ENCODE measurements around the gene TRAPPC6A.

TRAPPC6A gene

GRCh38 chr19:45150180-45150579 is 27.9 kb downstream of the TRAPPC6A start:
- DNase-seq (ENCODE audit: low read depth in 1 of 2, low spot score in 1 of 2): no peak

GRCh38 chr19:45149129-45149528 is 28.9 kb downstream of the TRAPPC6A start:
- DNase-seq (ENCODE audit: low read depth in 1 of 2, low spot score in 1 of 2): no peak

GRCh38 chr19:45147835-45148676 is 30.0 kb downstream of the TRAPPC6A start:
- no peak for DNase-seq (ENCODE audit: low read depth in 1 of 2, low spot score in 1 of 2)

- DNase-seq (ENCODE audit: low read depth in 1 of 2, low spot score in 1 of 2): no peak
Observed at GRCh38 chr19:45146741-45147205, 31.3 kb downstream of the TRAPPC6A start.

- DNase-seq (ENCODE audit: low read depth in 1 of 2, low spot score in 1 of 2): no peak
Observed at GRCh38 chr19:45146251-45146650, 31.8 kb downstream of the TRAPPC6A start.

- DNase-seq (ENCODE audit: low read depth in 1 of 2, low spot score in 1 of 2): no peak
Observed at GRCh38 chr19:45145270-45146189, 32.5 kb downstream of the TRAPPC6A start.

DNA sequence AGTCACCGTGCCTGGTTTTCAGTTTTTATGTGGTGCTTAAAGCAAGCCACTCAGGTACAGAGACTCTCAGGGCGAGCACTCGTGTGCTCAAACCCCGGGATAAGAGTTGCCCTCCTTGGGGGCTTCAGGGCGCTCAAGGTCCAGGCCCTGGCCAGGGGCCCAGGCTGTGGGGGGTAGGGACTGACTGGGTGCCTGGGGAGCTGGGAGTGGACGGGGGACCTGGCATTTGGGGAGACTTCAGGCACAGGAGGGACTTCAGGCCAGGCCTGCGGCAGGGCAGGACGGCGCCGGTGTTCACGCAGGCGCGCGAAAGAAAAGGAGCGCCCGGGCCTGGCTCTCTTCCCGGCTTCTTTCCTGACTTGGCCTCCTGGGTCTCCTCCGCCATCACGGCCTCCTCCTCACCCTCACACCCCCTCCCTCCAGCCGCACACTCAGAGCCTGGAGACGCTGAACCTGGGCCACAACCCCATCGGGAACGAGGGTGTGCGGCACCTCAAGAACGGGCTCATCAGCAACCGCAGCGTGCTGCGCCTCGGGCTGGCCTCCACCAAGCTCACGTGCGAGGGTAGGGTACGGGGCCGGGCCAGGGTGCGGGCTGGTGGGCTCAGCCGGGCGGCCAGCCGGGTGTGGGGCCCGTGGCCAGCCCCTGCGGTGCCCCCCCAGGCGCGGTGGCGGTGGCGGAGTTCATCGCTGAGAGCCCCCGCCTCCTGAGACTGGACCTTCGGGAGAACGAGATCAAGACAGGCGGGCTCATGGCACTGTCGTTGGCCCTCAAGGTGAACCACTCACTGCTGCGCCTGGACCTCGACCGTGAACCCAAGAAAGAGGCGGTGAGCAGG is 33.4 kb downstream of the TRAPPC6A start:
- DNase-seq (ENCODE audit: low read depth in 1 of 2, low spot score in 1 of 2): no peak

DNA sequence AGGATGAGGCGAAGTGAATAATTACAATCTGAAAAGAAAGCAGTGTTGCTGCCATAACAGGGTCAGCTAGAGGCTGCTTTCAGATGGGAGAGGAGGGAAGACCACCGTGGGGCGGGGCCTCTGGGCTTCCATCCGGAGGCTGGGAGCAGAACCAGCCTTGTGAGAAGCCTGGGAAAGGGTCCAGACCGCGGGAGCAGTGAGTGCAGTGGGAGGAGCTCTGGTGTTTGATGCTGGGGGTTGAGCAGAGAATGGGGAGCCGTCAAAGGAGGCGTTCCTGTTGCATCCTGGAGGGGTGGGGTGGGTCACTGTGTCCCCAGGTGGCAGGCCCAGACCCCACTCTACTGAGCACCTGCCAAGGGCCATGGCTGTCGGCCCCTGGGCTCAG is 35.3 kb downstream of the TRAPPC6A start:
- DNase-seq (ENCODE audit: low read depth in 1 of 2, low spot score in 1 of 2): no peak

- no peak for DNase-seq (ENCODE audit: low read depth in 1 of 2, low spot score in 1 of 2)
Observed at GRCh38 chr19:45142016-45142725, 35.9 kb downstream of the TRAPPC6A start.

DNA sequence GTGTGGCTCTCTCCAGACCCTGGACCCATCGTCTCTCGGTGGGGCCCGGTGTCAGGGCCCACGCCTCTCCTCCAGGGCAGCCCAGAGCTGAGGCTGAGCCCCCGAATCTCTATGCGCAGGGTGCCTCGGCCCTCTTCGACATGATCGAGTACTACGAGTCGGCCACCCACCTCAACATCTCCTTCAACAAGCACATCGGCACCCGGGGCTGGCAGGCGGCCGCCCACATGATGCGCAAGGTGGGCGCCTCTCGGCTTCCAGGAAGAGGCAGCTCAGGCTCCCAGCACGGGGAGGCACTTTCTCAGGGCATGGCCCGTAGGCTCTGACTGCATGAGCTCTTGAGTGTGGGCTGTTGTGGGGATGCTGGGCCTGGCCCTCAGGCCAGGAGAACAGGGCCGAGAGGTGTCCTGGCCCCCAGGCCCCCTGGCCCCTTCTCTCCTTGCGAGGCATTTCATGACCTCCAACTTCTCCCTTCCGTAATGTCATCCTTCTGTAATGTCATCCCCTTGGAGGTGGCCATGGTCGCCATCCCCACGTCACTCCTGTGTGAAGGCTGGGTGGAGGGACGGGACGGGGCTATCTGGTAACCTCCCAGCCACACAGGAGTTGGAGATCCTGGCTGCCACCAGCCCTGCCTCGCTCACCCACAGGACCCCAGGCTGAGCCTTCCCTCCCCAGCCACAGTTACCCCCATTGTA is 36.7 kb downstream of the TRAPPC6A start:
- DNase-seq (ENCODE audit: low read depth in 1 of 2, low spot score in 1 of 2): no peak

- no peak for DNase-seq (ENCODE audit: low read depth in 1 of 2, low spot score in 1 of 2)
Observed at GRCh38 chr19:45140533-45140932, 37.5 kb downstream of the TRAPPC6A start.

GRCh38 chr19:45140144-45140503 is 37.9 kb downstream of the TRAPPC6A start:
- DNase-seq (ENCODE audit: low read depth in 1 of 2, low spot score in 1 of 2): no peak

DNA sequence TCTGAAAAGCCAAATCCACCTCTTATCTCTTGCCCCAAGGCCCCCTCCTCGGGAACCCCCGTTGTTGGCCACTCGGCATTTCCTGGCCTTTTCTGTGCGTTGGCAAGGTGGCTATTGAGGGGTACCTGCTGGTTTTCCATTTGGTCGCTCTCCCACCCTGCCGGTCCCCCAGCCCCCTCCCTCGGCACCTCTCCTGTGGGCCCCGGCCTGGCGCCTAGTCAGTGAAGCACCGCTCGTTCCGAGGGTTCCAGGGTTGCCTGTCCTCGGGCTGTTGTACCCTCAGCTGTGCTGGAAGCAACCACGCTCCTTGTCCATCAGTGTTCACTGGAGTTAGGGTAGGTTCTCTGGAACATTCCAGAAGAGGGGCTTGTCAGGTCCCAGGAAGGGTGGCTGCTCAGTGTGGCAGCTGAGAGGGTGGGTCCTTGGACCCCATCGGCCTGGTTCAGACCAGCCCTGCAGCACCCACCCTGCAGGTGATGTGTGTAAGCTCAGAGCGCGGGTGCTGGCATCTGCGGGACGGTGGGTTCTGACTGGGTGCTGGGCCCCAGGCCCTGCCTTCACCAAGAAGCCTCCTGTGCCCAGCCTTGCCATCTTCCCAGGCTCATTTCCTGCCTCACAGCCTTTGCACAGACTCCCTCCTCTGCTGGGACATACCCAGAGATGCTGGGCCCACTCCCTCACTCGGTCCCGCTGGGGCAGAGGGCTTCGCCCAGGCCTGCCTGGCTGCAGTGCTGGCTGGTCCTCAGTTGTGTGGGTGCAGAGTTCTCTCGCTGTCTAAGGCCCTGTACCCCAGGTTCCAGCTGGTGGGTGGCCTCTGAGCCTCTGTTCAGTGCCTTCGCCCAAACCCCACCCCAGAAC is 38.5 kb downstream of the TRAPPC6A start:
- no peak for DNase-seq (ENCODE audit: low read depth in 1 of 2, low spot score in 1 of 2)

GRCh38 chr19:45138303-45138751 is 39.7 kb downstream of the TRAPPC6A start:
- no peak for DNase-seq (ENCODE audit: low read depth in 1 of 2, low spot score in 1 of 2)

- no peak for DNase-seq (ENCODE audit: low read depth in 1 of 2, low spot score in 1 of 2)
Observed at GRCh38 chr19:45137179-45137761, 40.8 kb downstream of the TRAPPC6A start.

DNA sequence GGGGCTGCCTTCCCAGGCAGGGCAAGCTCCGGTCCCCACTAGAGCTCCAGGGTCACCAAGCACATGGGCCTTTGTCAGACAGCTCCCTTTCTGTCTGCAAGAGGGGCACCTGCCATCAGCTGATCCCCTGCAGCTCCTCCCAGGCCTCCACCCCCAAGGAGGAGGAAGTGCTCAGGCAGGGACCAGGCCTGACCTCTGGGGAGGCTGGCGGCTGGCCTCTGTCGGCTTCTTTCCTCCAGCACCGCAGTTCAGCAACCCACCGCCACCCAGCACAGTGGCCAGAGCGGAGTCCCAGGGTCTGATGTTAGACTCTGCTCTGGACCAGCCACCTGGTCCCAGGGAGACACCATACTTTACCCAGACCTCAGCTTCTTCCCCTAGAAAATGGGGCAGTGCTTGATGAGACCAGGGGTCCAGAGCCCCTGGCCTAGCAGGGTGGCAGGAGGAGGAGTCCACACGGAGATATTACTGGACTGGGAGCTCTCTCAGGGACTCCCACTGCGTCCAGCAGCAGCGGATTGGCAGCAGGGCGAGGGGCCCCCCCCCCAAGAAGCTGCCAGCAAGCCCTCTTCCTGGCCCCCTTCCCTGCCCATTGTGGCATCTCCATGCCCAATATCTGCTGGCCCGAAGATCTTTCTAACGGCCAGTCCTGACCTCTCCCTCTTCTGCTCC is 41.4 kb downstream of the TRAPPC6A start:
- DNase-seq (ENCODE audit: low read depth in 1 of 2, low spot score in 1 of 2): no peak

- DNase-seq (ENCODE audit: low read depth in 1 of 2, low spot score in 1 of 2): no peak
Observed at GRCh38 chr19:45135176-45135885, 42.7 kb downstream of the TRAPPC6A start.
